Astrocyte of the spinal cord (primary cell): ENCODE measurements around the gene SHISA2.
A peak's percentile ranks its signal among the peaks of the same experiment; 100 is the strongest.
"Not testable (repeated sequence)": the region's sequence is repeated elsewhere in the genome, so short reads cannot be mapped to it uniquely, and the experiment has no call there.

Source experiments
- DNase-seq: peaks from one replicate; pipeline ENCODE4 v3.0.0; 2011; ENCODE audit warnings: low read depth, low spot score
- H3K4me3 ChIP-seq: 2 replicates; pipeline ENCODE4 v1.5.1; 2011; ENCODE audit warnings: low read depth, mild to moderate bottlenecking, low read length, moderate library complexity
- CTCF ChIP-seq: IDR thresholded peaks from 2 replicates; pipeline ENCODE4 v1.5.1; 2012; ENCODE audit warnings: low read depth, mild to moderate bottlenecking, low read length, inconsistent platforms
- in situ Hi-C: cut with HindIII; loops from 2 replicates; pipeline ENCODE4 v1.10.0; 2017; ENCODE audit warnings: low sequenced_read_pairs

Gene SHISA2

DNA sequence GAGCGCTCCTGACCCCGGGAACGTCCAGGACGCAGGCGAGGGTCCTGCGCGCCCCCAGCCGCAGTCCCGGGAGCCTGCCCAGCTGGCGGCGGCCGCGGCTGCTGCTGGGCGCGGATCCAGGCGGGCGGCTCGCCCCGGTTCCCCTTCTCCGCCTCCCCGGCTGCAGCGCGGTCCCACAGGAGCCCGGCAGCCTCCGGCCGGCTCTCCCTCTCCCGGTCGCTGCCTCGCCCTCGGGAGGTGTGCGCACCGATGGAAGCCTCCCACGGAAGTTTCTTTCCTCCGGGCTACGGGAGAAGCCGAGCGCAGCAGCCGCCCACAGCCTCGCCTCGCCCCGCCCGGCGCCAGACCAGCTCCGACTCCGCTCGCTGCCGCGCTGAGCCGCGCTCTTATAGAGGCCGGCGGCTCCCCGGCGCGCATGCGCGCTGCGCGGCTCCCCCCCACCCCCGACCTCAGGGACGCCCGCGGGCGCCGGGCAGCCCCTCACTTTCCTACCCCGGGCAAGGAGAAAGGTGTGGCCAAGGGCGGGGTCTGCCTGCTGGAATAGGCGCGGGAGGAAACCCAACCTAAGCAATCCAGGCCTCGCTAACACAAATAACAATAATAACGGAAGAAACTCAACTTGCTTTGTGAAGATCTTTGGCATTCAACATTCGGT, at the start of gene SHISA2:
TSS of gene SHISA2 (minus strand) at position 360 of the 655 bp plus-strand sequence. CDS start 1,041 bp downstream, outside the sequence.
- no peak for TF ChIP-seq CTCF
- peak; percentile 78 for DNase-seq
- H3K4me3 ChIP-seq: peak within 1 kb of the TSS; percentile 44
- in situ Hi-C loops: no loop called here

- in situ Hi-C loops: no loop called here
- TF ChIP-seq CTCF: no peak
- H3K4me3 ChIP-seq: no peak overlapping the region
- DNase-seq: no peak
Measured at GRCh38 chr13:26095846-26096610, 44.2 kb upstream of the SHISA2 start.

DNA sequence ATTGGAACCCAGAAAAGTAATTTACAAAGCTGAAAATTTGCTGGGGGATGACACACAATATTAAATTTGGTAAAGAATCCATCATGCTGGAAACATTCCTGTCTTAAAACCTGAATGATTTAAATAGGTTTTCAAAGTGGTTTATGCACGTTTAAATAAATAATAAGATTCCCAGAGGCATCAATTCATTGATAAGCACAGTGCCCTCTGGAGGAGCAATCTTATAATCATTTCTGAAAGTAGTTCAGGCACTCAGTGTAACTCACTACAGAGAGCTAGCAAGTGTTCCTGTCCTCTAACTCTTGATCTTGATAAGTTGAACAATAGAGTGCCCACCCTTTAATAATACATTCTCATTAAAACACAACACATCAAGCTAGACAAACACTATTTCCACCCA, 43.5 kb upstream of the SHISA2 start:
- DNase-seq: no peak
- H3K4me3 ChIP-seq: no peak overlapping the region
- TF ChIP-seq CTCF: no peak
- in situ Hi-C loops: no loop called here

DNA sequence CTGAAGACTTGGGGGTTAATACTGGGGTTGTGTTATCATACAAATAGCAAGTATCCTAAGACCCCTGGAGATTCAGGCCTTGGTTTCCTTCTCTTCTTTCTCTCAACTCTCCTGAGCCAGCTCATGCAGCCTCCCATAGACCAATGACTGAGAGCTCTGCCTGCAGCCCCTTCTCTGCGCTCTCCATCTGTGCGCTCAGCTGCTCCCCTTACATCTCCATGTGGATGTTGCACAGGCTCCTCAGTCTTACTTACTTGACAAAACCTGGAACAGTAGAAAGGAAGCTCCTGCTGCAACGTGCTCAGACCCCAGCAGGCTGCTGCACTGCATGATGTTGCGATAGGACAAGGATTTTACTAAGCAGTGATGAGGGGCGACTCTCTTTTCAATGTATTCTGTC, 25.0 kb upstream of the SHISA2 start:
- H3K4me3 ChIP-seq, DNase-seq, in situ Hi-C loops: not testable (repeated sequence)

DNA sequence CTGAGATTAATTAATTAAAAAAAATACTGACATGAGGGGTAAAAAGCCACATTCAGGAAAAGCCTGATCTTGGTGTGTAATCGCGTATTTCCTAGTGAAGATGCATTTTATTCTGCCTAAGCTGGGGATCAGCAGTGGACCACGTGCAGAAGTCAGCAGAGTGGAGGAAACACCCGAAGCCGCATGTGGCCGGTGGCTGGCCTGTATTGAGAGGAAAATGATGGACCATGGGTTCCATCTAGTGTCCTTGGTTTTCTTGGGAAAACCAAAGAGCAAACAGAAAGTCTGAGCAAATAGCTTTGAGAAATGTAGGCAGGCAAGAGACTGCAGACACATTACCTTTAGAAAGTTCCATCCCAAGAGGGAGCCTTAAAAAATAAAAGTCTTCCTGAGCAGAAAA, 23.7 kb upstream of the SHISA2 start:
- in situ Hi-C loops: no loop called here

GRCh38 chr13:26074706-26075105, 22.9 kb upstream of the SHISA2 start:
- peak; percentile 26 for TF ChIP-seq CTCF
- in situ Hi-C loops: no loop called here
- H3K4me3 ChIP-seq: no peak overlapping the region
- DNase-seq: peak; percentile 12

More for the DNA sequence above, 23.7 kb upstream of the SHISA2 start:
- peak; percentile 10 for DNase-seq
- no peak overlapping the region for H3K4me3 ChIP-seq
- no peak for TF ChIP-seq CTCF

GRCh38 chr13:26072335-26072734, 20.5 kb upstream of the SHISA2 start:
- DNase-seq: peak; percentile 12
- H3K4me3 ChIP-seq, in situ Hi-C loops: not testable (repeated sequence)
